IPS-NIHi7 (cell line): ENCODE measurements around the gene TRAPPC4.

Experiments
- DNase-seq: peaks from one replicate; pipeline ENCODE4 v3.0.0; 2012; ENCODE audit warnings: mixed read lengths; ENCODE audit errors: extremely low spot score

The TRAPPC4 gene

DNA sequence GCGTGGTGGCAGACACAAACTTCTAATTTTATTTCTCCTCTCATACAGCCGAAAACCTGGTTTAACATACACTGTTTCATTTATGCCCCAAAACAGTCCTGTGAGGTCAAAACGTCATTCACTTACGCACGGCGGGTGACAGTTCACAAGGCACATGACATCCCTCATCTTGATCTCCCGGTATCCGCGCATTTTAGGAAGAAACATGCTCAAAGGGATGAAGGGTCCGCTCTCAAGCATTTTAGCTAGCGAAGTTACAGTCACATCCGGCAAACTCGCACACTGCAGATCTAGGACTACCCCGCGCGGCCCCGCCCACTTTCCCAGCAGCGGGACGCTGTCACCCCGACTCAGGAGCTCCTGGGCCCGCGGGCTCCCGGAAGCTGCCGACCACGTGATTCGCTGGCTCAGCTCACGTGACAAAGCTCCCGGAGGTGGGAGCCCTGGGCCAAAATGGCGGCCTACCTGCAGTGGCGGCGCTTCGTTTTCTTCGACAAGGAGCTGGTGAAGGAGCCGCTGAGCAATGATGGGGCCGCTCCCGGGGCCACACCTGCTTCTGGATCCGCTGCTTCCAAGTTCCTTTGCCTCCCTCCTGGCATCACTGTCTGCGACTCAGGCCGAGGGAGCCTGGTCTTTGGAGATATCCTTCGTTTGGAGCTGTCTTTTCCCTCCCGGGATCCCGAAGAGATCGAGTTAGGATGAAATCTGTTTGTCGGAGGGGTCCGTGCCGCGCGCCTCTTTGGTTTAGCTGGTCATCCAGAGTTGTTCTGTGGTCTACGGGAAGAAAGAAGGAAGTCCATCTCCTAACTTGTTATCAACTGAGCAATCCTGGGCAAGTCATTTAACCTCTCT lies 49.0 kb downstream of the TRAPPC4 start, which contains the start of gene VPS11:
Gene VPS11, plus strand, starts transcription at position 448 of the 852 bp plus-strand sequence. Its CDS starts 6 bp downstream, at position 454.
- peak; percentile 99 for DNase-seq
